ENCODE results near the gene GPR179.

- no peak for TF ChIP-seq EZH2 (IDR thresholded peaks at IDR 0.05; ENCODE audit: borderline replicate concordance, low read depth, low read length, severe bottlenecking)
- TF ChIP-seq CTCF (IDR thresholded peaks at IDR 0.05; ENCODE audit: extremely low read depth in 1 of 2, insufficient read depth in 1 of 2, low read depth in 1 of 2, low read length in 2 of 2) = no peak
- TF ChIP-seq MAX (IDR thresholded peaks at IDR 0.05; ENCODE audit: insufficient read depth, insufficient read length) = no peak
- TF ChIP-seq POLR2A (IDR thresholded peaks at IDR 0.05; ENCODE audit: low read depth, low read length) = no peak
- TF ChIP-seq POLR2AphosphoS5 (IDR thresholded peaks at IDR 0.05; ENCODE audit: insufficient read depth, low read depth, low read length) = no peak
- TF ChIP-seq MYC (IDR thresholded peaks at IDR 0.05; ENCODE audit: low read depth, low read length) = no peak
These were observed 2.0 kb upstream of the GPR179 start for GRCh38 chr17:38345743-38346142.

Data from endothelial cell of umbilical vein (primary cell).